Stimulated activated CD8-positive, alpha-beta memory T cell treated with anti-CD3 and anti-CD28 coated beads, Interleukin-12 subunit alpha, Interleukin-12 subunit beta, amount 100 ng/mL, for 24 hours (primary cell): ENCODE results near the gene COPS7A.

Experiments
- DNase-seq: peaks from one replicate; pipeline ENCODE4 v3.0.0-alpha.2; 2020; ENCODE audit errors: extremely low read depth

The COPS7A gene

DNA sequence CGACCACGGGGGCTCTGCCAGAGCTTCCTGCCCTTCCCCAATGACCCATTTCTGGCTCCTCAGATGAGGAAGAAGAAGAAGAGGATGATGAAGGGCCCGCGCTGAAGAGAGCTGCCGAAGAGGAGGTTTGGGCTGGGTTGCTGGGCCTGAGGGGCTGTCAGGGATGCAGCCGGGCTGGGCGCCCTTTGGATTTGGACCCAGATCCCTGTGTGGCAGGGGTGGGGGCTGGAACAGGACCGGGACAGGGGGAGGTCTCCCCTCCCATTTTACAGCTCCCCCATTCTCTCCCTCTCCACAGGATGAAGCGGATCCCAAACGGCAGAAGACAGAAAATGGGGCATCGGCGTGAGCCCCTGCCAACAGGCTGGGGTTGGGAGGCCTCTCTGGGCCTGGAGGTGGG is 46.2 kb downstream of the COPS7A start:
- no peak for DNase-seq

DNA sequence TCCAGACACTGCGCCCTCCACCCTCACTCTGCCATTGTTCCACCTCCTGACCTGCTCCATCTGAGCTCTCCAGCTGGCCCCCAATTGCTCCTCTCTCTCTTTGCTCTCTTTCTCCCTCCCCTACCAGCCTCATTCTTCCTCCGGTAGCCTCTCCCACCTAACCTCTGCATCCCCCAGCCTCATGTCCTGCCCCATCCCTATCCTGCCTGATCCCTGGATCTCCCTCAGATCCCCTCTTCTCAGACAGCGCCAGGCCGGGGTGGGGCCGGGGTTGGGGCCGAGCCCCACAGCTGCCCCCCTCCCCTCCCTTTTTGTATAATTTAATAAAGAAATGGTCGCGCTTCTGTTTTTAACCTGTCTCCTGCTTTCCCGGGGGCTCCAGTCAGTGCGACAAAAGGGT is 46.8 kb downstream of the COPS7A start:
- DNase-seq, result no peak

DNA sequence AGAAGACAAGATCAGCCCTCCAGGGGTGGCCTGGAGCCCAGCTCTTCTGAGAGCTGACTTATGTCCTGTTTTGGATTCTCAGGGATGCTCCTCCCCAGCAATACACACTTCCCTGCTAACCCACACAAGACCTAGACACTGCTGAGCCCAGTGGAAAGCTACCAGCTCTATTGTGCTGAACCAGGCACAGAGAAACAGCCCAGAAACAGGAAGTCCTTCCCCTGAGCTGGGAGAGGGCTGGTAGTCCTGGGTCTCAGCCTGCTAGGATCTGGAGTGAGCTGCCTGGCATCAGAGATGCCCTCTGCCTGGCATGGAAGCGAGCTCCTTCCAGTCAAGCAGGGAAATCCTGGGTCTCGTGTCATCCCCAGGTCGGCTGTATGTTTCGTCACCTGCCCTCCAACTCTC is 47.2 kb downstream of the COPS7A start:
- no peak for DNase-seq

DNA sequence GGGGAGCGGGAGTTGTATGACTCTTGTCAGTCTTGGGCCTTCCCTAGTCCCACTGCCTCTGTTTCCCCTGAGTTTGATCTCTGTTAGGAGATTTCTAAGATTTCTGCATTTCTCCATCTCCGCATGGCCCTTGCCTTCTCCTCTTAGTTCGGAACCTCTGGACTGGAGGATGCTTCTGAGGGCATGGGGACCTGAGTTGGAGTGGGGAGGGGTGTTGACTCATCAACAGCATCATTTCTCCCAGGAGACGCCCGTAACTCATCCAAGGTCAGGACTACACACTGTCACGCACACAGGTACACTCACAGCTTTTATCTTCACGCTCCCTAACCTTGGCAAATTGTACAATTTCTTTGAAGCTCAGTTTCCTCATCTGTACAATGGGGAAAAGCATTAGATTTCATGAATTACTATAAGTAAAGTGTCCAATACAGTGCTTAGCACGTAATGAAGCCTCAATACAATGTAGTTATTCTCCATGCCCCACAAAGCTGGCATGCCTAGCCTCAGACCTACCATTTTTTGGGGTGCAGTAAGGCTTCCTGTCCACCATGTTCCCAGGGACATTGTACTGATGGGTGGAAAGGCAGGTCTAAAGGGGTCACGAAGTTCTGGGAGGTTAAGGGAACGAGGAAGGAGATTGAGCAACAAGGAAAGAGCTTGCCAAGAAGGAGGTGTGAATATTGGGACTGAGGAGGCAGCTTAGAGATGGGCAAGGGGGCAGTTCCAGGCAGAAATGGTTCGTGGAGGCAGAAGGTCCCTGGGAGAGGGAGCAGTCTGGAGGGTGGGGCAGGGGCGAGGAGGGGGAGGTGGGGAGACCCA is 47.9 kb downstream of the COPS7A start:
- no peak for DNase-seq

DNA sequence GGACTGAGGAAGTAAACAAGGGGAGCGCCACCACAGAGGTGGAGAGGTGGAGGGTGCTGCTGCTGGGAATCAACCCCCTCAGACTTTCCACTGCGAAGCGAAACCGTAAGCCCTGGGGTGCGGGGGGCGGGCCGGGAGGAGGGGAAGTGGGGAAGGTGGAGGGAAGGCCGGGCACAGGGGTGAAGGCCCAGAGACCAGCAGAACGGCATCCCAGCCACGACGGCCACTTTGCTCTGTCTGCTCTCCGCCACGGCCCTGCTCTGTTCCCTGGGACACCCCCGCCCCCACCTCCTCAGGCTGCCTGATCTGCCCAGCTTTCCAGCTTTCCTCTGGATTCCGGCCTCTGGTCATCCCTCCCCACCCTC is 48.5 kb downstream of the COPS7A start, which contains the start of gene LAG3:
TSS of gene LAG3 (plus strand) at position 190 of the 365 bp plus-strand sequence. CDS start 333 bp downstream, outside the sequence.
- peak; percentile 43 for DNase-seq

DNA sequence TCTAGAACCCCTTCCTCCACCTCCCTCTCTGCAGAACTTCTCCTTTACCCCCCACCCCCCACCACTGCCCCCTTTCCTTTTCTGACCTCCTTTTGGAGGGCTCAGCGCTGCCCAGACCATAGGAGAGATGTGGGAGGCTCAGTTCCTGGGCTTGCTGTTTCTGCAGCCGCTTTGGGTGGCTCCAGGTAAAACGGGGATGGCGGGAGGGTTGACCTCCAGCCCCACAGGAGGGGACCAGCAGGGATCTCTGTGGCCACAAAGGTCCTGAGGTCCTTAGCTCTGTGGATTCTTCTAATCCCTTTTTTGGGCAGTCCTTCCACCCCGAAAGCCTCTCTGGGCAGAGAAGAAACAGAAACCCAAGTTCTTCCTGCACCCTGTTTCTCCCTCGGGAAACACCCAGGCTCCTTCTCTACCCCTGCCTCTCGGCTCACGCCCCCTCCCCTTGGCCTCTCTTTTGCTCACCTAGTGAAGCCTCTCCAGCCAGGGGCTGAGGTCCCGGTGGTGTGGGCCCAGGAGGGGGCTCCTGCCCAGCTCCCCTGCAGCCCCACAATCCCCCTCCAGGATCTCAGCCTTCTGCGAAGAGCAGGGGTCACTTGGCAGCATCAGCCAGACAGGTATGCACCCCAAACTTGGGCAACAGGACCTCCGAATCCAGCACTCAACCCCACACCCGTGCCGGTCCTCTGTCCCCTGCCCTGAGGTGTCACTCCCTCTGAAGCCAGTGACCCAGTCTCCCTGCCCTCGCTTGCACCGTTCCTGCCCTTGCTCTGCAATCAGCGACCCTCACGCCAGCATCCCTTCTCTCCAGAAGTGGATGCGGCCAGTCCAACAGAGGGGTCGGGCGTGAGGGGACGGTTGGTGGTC is 49.1 kb downstream of the COPS7A start:
- no peak for DNase-seq

DNA sequence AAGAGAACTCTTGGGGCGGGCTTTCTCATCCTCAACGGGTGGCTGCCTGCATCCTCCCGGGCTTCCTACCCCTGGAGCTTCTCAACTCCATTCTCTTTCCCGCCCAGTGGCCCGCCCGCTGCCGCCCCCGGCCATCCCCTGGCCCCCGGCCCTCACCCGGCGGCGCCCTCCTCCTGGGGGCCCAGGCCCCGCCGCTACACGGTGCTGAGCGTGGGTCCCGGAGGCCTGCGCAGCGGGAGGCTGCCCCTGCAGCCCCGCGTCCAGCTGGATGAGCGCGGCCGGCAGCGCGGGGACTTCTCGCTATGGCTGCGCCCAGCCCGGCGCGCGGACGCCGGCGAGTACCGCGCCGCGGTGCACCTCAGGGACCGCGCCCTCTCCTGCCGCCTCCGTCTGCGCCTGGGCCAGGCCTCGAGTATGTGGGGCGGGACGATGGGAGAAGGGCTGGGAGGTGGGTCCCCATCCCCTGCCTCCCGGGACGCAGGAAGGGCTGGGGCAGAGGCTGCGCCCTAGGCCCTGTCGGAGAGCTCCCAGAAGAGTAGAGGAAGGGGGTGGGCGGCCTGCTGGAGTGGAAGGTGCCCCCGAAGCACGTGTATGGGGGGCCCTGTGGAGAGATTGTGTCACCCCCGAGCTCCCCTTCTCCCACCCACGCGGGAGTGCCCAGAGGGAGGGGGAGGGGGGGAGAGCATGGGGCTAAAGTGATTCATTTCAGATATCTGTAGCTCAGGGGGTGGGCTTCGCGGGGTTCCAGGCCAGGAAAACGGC is 49.9 kb downstream of the COPS7A start:
- DNase-seq, result peak; percentile 58

DNA sequence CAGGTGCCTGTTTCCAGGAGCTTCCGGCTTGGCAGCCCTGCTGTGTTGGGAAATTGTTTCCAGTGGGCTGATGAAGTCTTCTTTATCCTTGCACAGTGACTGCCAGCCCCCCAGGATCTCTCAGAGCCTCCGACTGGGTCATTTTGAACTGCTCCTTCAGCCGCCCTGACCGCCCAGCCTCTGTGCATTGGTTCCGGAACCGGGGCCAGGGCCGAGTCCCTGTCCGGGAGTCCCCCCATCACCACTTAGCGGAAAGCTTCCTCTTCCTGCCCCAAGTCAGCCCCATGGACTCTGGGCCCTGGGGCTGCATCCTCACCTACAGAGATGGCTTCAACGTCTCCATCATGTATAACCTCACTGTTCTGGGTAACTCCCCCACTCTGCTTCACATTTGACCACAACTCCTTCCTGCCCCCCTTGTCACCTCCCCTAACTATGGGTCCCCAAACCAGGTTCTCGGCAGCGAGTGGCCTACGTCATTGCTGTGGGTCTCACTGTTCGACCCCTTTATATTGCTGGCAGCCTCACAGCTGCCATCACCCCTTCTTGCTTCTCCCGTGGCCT is 50.7 kb downstream of the COPS7A start:
- peak; percentile 23 for DNase-seq

DNA sequence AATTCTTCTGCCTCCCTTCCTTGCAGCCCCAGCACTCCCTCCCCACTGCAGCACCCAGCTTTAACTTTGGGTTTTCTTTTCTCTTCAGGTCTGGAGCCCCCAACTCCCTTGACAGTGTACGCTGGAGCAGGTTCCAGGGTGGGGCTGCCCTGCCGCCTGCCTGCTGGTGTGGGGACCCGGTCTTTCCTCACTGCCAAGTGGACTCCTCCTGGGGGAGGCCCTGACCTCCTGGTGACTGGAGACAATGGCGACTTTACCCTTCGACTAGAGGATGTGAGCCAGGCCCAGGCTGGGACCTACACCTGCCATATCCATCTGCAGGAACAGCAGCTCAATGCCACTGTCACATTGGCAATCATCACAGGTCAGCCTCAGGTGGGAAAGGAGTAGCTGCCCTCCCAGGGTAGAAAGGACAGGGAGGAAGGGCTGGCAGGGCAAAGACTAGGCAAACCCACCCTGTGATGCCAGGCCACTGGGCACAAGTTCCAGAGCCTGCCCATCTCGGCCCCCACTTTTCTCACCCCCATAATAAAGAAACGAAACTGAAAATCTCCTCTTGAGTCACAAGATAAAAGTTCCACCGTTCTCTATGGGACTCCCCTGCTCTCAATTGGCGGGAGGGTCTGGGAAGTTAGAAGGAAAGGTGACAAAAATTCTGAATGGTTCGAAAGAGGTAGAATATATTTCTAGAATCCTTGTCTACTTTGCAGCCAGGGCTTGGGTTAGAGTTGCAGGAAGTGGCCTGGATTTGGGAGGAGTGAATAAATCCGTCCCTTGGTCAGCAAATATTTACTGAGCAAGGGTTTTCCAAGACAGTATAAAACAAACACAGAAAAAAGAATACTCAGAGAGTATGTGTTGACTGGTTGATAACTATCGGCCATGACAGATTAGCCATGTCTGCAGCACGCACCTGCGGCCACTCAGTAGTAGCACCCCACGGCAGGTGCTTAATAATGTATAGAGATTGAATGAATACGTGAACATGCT is 51.6 kb downstream of the COPS7A start:
- DNase-seq, result no peak

DNA sequence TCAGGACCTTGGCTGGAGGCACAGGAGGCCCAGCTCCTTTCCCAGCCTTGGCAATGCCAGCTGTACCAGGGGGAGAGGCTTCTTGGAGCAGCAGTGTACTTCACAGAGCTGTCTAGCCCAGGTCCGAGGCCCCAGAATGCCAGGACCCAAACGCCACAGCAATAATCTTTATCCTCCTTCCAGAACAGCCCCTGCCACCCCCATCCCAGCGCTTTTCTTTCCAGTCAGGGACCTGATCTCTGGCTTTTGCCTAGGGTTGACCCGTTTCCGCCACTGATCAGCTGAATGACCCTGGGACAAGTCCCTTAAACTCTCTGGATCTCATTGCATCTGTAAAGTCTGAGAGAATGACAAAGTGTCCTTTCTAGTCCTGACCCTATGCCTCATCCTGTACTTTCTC is 53.5 kb downstream of the COPS7A start:
- DNase-seq, result no peak

DNA sequence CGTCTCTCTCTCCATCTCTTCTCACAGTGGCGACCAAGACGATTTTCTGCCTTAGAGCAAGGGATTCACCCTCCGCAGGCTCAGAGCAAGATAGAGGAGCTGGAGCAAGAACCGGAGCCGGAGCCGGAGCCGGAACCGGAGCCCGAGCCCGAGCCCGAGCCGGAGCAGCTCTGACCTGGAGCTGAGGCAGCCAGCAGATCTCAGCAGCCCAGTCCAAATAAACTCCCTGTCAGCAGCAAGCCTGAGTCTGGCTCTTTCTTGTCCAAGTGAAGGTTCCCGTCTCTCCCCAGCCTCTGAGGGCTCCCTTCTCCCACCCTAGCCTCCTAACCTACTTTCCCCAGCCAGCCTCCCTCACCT is 54.3 kb downstream of the COPS7A start:
- no peak for DNase-seq

DNA sequence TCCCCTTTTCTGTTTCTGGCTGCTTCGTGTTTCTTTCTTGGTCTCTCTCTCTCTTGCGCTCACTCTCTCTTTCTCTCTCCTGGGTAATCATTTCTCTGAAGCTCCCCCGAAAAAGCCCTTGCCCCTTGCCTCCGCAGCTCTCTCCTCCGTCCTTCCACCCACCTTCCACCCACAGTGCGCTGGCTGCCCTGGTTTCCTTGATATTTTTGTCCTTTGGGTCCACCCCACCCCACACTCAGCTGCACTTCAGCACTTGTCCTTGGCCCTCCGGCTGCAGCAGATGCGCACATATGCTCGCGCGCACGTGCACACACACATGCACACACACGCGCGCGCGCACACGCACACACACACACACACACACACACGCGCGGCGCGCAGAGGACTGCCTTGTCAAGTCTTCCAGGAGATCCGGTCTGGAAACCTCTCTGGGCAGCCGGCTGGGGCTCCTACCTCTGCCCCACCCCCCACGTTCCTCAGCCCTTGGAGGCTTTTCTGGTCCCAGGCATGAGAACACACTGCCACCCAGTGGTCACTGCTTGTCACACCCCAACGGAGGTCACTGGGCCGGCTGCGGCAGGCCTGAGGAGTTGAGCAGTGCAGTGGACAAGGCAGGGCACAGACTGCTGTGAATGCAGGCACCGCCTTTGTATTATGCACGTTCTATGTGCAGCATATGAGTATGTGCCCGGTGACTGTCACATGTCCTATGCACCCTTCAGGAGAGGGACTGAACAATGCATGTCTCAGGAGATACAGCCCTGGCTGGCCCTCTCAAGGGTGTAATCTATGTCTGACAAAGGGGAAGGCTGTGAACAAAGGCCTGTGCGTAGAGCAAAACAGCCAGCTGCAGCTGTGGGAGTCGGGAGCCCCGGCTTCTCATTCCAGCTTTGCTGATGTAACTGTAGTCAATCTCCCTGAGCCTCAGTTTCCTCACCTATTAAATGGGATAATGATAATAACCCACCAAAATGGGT is 55.0 kb downstream of the COPS7A start:
- peak; percentile 80 for DNase-seq

DNA sequence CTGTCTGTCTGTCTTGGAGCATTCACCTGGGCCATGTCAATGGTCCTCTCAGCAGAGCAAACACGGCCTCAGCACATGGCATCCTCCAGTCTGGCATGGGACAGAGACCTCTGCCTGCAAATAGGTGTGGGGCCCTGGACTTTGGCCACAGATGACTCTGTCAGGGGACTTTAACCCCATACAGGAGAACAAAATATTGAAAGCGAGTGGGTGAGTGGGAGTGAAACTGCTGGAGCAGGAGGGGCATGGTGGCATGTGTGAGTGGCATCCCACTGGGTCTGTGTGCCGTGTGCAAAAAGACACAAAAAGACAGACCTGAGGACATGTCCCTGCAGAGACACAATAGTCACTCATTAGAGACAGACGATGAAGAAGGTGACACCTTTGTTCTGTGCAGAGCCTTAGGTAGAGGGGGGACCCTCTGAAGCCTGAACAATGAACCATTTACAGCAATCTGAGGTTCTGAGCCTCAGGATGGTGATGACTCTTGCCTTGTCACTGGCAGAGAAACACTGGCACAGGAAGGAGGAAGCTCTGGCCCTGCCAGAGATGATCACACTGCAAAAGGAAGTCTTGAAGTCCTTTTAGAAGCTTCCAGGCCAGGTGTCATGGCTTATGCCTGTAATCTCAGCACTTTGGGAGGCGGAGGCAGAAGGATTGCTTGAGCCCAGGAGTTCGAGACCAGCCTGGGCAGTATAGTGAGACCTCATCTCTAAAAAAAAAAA is 56.0 kb downstream of the COPS7A start:
- DNase-seq, result no peak

DNA sequence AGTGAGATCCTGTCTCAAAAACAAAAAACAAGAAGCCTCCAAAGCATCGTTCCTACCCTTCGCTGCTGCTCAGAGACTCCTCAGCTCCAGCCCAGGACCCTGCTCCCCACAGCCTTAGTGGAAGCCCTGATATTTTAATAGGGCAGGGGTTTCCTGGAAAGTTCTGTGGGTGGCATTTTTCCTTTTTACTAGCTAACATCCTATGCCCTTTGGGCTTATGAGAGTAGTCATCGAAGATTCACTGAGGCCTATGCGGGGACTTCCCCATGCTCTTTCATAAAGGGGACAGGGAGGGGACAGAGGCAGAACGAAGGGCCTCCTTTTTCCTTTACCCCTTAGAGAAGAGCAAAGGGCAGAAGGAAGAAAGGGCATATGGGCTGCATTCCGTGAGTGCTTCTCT is 56.7 kb downstream of the COPS7A start:
- DNase-seq, result no peak
